ENCODE data around the gene SLC7A1. TPM values are rescaled to one million over a fixed set of nuclear protein-coding genes. Genes with fewer than 3 reads are reported as not detected.

The SLC7A1 gene
- total RNA-seq, 3 donors from 2014 or later (not counting 1 experiment from before 2014, with no cell fraction given) = 8.7 to 12.6 (median 10.2) TPM

DNA sequence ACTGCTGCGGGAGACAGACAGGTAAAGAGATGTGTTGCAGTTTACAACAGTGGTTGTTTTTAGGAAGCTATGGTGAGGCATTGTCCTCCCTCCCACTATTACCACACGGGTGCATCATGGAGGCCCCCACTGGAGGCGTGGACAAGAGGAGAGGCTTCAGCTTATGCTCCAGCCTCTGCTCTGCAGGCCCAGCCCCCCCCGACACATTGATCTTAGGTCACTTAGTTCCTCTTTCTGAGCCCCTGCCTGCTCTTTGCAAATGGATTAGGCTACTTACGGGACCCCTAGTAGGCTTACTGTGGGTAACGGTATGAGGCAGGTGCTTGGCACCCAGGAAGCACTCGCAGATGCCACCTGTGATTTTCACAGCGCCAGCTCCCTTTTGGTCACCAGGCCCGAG is 123.9 kb downstream of the SLC7A1 start:
- TF ChIP-seq, protein P1, sequence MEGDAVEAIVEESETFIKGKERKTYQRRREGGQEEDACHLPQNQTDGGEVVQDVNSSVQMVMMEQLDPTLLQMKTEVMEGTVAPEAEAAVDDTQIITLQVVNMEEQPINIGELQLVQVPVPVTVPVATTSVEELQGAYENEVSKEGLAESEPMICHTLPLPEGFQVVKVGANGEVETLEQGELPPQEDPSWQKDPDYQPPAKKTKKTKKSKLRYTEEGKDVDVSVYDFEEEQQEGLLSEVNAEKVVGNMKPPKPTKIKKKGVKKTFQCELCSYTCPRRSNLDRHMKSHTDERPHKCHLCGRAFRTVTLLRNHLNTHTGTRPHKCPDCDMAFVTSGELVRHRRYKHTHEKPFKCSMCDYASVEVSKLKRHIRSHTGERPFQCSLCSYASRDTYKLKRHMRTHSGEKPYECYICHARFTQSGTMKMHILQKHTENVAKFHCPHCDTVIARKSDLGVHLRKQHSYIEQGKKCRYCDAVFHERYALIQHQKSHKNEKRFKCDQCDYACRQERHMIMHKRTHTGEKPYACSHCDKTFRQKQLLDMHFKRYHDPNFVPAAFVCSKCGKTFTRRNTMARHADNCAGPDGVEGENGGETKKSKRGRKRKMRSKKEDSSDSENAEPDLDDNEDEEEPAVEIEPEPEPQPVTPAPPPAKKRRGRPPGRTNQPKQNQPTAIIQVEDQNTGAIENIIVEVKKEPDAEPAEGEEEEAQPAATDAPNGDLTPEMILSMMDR (IDR thresholded peaks at IDR 0.05) = no peak
- Mint-ChIP-seq H3K27ac (no peak overlapping the region), H3K36me3 (no peaks in the 10 kb centered on the region), H3K4me3 (no peak overlapping the region), H3K9me3 (no peaks in the 10 kb centered on the region), H3K27me3 (ENCODE audit: low read depth in 2 of 2) (peaks cover 0 to 3% of the 10 kb centered on the region in 2 donors), H3K4me1 (peaks cover 0 to 6% of the 10 kb centered on the region in 2 donors)
- H3K4me3 ChIP-seq (ENCODE audit: low read length) = no peak overlapping the region
- H3K36me3 ChIP-seq (ENCODE audit: control insufficient read depth, insufficient read depth, low read length) = no peaks in the 10 kb centered on the region
- no peaks in the 10 kb centered on the region for H3K9me3 ChIP-seq (ENCODE audit: control insufficient read depth, insufficient read depth, low read length)
- ATAC-seq (no peak), DNase-seq (no peak)
- H3K27me3 ChIP-seq (ENCODE audit: control insufficient read depth, insufficient read depth, low read length) = no peaks in the 10 kb centered on the region
- WGBS (ENCODE audit: insufficient coverage) = 66% methylated on average over 9 of the region's 9 CpGs
- H3K27ac ChIP-seq (ENCODE audit: low read length) = no peak overlapping the region
- H3K4me1 ChIP-seq (ENCODE audit: control insufficient read depth, insufficient read depth, low read length) = no peaks in the 10 kb centered on the region
- intact Hi-C loops (cut with micrococcal nuclease) = no loop called here

DNA sequence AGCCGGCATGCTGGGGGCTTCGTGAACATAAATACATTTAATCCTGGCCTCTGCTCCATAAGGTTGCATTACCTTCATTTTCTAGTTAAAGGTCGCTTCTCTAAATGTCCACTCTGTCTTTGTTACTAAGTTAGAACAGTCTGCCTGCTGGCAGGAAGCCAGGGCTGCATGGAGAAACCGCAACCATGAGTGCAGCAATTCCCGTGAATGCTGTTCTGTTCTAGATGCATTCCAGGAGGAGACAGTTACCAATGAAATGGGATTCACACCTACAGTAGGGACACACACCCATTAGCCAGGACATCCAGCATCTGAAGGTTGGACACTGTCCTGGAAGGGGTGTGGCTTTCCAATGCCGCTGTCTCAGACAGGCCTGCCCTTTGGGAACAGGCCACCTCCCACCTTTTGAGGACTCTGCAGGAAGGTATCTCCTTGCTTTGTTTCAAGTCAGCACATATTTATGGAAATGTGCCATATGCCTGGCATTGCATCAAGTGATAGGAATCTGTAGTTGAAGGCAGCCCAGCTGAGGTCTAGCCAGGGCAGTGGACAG is 129.7 kb downstream of the SLC7A1 start:
- intact Hi-C loops (cut with micrococcal nuclease) = no loop called here
- WGBS (ENCODE audit: insufficient coverage) = 90% methylated on average over 6 of the region's 6 CpGs
- H3K4me1 Mint-ChIP-seq = peaks cover 0 to 6% of the 10 kb centered on the region in 2 donors

DNA sequence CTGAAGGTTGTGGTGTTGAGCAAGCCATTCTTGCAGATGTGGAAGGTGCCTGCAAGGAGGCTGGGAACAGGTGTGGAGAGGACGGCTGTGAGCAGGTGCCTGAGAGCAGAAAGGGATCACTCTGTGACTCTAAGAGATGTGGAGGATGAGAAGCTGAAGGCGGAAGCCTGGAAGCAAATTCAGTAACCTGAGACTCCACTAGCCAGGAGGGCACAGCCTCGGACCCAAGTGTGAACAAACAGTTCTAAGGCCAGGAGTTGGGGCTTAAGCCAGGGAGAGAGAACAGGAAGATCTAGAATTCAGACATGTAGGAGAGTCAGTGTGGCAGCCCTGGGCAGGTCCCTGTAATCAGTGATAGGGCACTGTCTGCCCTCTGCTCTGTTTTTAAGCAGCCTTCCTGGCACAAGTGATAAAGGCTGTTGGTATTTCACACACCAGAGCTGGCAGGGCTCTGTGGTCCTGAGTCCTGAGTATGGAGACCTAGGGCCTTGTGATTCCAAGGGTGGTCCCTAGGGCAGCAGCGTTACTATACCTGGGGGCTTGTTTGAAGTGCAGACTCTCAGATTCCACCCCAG is 131.3 kb downstream of the SLC7A1 start:
- Mint-ChIP-seq H3K4me3 (no peak overlapping the region), H3K27ac (no peak overlapping the region), H3K9me3 (no peaks in the 10 kb centered on the region), H3K36me3 (no peaks in the 10 kb centered on the region), H3K27me3 (ENCODE audit: low read depth in 2 of 2) (peaks cover 7 to 8% of the 10 kb centered on the region in 2 donors), H3K4me1 (peaks cover 0 to 6% of the 10 kb centered on the region in 2 donors)
- TF ChIP-seq, protein P1 (IDR thresholded peaks at IDR 0.05) = no peak
- Histone ChIP-seq H3K27ac (ENCODE audit: low read length) (no peak overlapping the region), H3K4me1 (ENCODE audit: control insufficient read depth, insufficient read depth, low read length) (no peaks in the 10 kb centered on the region), H3K9me3 (ENCODE audit: control insufficient read depth, insufficient read depth, low read length) (no peaks in the 10 kb centered on the region), H3K4me3 (ENCODE audit: low read length) (no peak overlapping the region), H3K36me3 (ENCODE audit: control insufficient read depth, insufficient read depth, low read length) (no peaks in the 10 kb centered on the region), H3K27me3 (ENCODE audit: control insufficient read depth, insufficient read depth, low read length) (no peaks in the 10 kb centered on the region)
- DNase-seq (no peak), ATAC-seq (no peak)
- intact Hi-C loops (cut with micrococcal nuclease) = no loop called here
- WGBS (ENCODE audit: insufficient coverage) = 79% methylated on average over 4 of the region's 4 CpGs

More for the DNA sequence above, 129.7 kb downstream of the SLC7A1 start:
- Histone ChIP-seq H3K27ac (ENCODE audit: low read length) (no peak overlapping the region), H3K4me3 (ENCODE audit: low read length) (no peak overlapping the region), H3K9me3 (ENCODE audit: control insufficient read depth, insufficient read depth, low read length) (no peaks in the 10 kb centered on the region), H3K36me3 (ENCODE audit: control insufficient read depth, insufficient read depth, low read length) (no peaks in the 10 kb centered on the region), H3K27me3 (ENCODE audit: control insufficient read depth, insufficient read depth, low read length) (no peaks in the 10 kb centered on the region), H3K4me1 (ENCODE audit: control insufficient read depth, insufficient read depth, low read length) (no peaks in the 10 kb centered on the region)
- H3K36me3 Mint-ChIP-seq = no peaks in the 10 kb centered on the region
- no peak overlapping the region for H3K27ac Mint-ChIP-seq
- TF ChIP-seq, protein P1 (IDR thresholded peaks at IDR 0.05) = no peak
- H3K9me3 Mint-ChIP-seq = no peaks in the 10 kb centered on the region
- no peak for DNase-seq
- ATAC-seq = no peak
- H3K27me3 Mint-ChIP-seq (ENCODE audit: low read depth in 2 of 2) = peaks cover 0 to 4% of the 10 kb centered on the region in 2 donors
- no peak overlapping the region for H3K4me3 Mint-ChIP-seq
